Heart left ventricle (tissue), 13 donors: ENCODE results near the gene ADAMTS18.

ENCODE experiments used
- POLR2A ChIP-seq, 2 donors: fragments of 450-650 bp; IDR thresholded peaks; one replicate each; pipeline ENCODE4 v1.6.1; 2017; ENCODE audit warnings: antibody characterized with exemption in 2 of 2, mild to moderate bottlenecking in 2 of 2, moderate library complexity in 2 of 2
- TF ChIP-seq, protein P1 (sequence below), 12 donors: fragments of 200-600 bp; sonication (generic) in 4 of 12; IDR thresholded peaks; one replicate each; pipeline versions ENCODE4 v1.5.0 to v1.8.0; 2018 to 2022; ENCODE audit warnings: antibody characterized with exemption in 12 of 12, mild to moderate bottlenecking in 5 of 12
- donor health status: ischemic (EF 13 %, LVEDD 7.1; RV severe dilation, severe dysfunction).
- donor health status: DM: no; HTN: yes; CAD: no.
- donor health status: DM: no; HTN: no; CAD: no.
- donor health status: ischemic (EF 25% LVEDD 6.9; RV normal size, moderate dysfunction).
- donor health status: ischemic (EF 25% LVEDD 5.7; RV mildly dilated, moderate dysfunction).
- donor health status: ischemic (EF 35%, LVEDD 5.7; RV mildly dilated, moderate dysfunction).
- donor health status: nonischemic (EF 11% LVEDD 7.7; RV severe dilation, severe dysfunction).
- donor health status: DM: yes; HTN: yes; CAD: no.
- donor health status: PGD.
- donor health status: ischemic (EF 29% LVEDD 5.4; RV normal size, mild dysfunction).
- donor health status: nonischemic (EF 23%, LVEDD 6.1; RV moderate dilation, normal function).

- TF ChIP-seq, protein P1, sequence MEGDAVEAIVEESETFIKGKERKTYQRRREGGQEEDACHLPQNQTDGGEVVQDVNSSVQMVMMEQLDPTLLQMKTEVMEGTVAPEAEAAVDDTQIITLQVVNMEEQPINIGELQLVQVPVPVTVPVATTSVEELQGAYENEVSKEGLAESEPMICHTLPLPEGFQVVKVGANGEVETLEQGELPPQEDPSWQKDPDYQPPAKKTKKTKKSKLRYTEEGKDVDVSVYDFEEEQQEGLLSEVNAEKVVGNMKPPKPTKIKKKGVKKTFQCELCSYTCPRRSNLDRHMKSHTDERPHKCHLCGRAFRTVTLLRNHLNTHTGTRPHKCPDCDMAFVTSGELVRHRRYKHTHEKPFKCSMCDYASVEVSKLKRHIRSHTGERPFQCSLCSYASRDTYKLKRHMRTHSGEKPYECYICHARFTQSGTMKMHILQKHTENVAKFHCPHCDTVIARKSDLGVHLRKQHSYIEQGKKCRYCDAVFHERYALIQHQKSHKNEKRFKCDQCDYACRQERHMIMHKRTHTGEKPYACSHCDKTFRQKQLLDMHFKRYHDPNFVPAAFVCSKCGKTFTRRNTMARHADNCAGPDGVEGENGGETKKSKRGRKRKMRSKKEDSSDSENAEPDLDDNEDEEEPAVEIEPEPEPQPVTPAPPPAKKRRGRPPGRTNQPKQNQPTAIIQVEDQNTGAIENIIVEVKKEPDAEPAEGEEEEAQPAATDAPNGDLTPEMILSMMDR (IDR thresholded peaks at IDR 0.05), result no peak
- TF ChIP-seq POLR2A (IDR thresholded peaks at IDR 0.05), result no peak
Observed at GRCh38 chr16:77433146-77433545, 1.7 kb downstream of the ADAMTS18 start.
